EL (cell line): ENCODE results near the gene GINM1.
A peak's percentile ranks its signal among the peaks of the same experiment; 100 is the strongest.

Experiments
- DNase-seq: peaks from one replicate; pipeline ENCODE4 v3.0.0-alpha.2; 2016

The GINM1 gene, protein sequence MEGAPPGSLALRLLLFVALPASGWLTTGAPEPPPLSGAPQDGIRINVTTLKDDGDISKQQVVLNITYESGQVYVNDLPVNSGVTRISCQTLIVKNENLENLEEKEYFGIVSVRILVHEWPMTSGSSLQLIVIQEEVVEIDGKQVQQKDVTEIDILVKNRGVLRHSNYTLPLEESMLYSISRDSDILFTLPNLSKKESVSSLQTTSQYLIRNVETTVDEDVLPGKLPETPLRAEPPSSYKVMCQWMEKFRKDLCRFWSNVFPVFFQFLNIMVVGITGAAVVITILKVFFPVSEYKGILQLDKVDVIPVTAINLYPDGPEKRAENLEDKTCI

DNA sequence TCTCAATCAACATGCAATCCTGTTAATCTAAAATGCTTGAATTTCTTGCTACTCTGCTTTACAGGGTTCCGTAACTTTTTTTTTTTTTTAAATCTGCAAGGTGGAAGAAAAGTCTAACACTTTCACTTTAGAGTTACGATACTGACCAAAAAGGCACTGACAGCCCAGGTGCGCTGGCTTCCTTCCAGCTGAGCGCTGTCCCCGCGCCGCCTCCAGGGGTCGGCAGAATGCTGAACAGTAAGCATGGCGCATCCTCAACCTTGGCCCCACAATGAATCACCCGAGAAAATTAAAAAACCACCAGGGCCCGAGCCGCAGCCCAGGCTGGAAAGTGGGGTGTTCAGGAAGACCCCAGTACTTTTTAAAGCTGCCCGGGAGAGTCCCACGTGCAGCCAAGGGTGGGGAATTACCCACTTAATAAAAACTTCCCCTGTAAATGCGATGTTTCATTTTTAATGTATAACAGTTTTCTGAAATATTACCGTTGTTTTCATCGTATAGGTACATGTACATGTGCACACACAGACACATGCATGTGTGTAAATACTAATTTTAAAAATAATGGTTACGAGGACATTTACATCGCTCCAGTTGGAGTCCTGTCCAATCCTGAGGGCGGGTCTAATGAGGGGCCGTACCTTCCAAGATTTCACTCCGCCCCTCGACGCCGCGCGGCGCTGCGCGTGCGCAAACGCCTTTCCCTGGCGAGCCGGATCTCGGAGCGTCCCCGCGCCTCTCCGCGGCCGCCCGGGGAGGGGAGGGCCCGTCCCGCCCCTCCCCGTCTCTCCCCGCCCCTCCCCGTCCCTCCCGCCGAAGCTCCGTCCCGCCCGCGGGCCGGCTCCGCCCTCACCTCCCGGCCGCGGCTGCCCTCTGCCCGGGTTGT is at the start of gene GINM1:
Gene GINM1, plus strand, starts transcription at position 849 of the 883 bp plus-strand sequence. CDS start 40 bp downstream, outside the sequence.
- DNase-seq: peak; percentile 94

DNA sequence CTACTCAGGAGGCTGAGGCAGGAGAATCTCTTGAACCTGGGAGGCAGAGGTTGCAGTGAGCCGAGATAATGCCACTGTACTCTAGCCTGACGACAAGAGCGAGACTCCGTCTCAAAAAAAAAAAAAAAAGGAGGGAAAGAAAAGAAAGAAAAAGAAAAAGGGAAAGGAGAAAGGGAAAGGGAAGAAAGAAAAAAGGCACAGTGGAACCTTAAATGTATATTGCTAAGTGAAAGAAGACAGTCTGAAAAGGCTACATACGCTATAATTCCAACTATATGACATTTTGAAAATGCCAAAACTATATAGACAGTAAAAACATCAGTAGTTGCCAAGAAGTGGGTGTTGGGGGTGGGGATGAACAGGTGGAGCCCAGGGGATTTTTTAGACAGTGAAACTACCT is 36.5 kb upstream of the GINM1 start:
- no peak for DNase-seq

DNA sequence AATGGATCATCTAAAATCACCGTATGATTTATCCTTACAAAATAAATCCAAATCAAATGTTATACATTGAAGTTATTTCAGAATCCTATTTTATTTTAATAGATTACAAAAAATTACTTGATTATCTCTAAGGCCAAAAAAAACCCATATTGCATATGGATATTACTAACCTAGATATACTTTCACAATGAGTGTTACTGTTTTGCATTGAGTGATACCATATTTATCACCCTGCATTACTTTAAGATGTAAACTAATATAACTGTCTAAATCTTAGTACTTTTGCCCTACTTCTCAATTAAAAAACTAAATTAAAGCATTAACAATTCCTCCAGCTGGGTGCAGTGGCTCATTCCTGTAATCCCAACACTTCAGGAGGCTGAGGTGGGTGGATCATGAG is 31.4 kb upstream of the GINM1 start:
- DNase-seq: no peak

DNA sequence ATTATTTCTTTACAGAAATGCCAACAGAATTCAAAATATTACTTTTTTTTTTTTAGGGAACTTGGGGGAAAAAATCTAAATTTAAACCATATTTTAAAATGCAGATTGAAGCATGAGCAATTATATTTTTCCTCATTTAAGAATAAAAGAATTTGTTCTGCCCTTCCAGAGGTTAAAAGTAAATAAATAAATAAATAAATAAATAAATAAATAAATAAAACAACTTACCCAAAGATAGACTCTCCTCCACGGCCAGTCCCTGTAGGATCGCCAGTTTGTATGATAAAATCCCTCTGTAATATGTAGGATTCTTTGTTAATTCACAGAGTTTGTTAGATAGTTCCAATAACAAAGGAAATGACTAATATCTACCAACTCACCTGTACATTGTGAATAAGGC is 25.0 kb upstream of the GINM1 start:
- DNase-seq: no peak

- DNase-seq: no peak
Measured at GRCh38 chr6:149544646-149545257, 21.4 kb upstream of the GINM1 start.

DNA sequence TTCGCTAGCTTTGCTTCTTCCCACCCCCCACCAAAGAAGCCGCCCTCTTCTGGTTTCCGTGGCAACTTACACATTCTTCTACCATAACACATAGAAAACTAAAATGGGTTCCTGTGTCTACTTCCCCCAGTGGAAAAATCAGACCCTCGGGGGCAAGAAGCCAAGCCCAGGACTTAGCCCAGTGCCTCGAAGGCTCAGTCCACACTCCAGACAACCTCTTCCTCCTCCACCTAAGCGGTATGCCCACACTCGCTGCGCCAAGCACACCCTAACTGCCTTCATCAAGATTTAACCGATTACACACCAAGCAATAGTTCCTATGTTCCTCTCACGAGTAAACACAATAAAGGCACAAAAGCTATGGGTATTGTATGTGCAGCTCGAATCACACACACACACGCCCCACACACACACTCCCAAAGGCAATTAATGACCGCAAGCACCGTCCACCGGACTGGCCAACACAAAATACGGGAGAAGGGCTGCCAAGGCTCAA is 20.9 kb upstream of the GINM1 start:
- peak; percentile 67 for DNase-seq

DNA sequence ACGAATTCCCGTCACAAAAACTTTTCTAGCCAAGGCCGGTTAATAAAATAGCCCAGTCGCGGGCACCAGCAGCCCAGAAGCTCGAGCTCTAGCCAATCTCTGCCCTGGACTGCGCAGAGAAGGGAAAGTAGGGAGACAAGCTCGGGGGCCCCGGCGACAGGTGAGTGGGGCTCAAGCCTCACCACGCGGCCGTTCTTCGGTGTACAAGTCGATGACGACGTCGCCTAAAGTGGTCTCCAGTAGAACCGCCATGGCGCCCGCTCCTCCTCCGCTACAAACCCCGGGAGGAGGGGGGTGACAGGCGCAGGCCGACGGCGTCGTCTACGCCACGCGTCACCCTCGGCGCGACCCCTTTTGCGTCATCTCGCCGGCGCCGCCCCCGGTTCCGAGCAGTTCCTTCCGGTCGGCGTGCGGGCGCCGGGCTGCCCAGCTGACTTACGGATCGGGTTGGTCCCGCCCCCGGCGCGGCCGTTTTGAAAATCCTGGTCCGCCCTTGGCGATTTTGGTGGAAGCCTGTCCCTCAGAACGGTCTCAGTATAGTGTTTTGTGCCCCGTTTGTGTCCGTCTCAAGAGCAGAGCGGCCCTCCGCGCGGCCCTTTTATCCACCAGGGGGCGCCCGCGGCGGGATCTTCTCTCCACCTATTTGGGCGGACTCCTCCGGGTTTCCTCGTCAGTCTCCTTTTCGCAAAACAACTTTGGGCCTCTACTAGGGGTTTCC is 20.3 kb upstream of the GINM1 start, which contains the start of gene PPIL4:
Gene PPIL4, minus strand, starts transcription at position 290 of the 718 bp plus-strand sequence. Its CDS starts 38 bp downstream, at position 252.
- DNase-seq: peak; percentile 95

- no peak for DNase-seq
Measured at GRCh38 chr6:149551920-149552319, 14.3 kb upstream of the GINM1 start.

DNA sequence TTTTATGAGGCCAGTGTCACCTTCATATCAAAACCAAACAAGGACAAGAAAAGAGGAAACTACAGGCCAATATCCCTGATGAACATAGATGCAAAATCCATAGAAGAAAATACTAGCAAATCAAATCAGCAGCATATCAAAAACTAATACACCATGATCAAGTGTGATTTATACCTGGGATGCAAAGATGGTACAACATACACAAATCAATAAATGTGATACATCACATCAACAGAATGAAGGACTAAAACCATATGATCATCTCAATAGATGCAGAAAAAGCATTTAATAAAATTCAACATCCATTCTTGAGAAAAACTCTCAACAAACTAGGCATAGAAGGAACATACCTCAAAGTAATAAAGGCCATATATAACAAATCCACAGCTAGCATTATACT is 8.1 kb upstream of the GINM1 start:
- no peak for DNase-seq

- DNase-seq: no peak
Measured at GRCh38 chr6:149559389-149559788, 6.8 kb upstream of the GINM1 start.

DNA sequence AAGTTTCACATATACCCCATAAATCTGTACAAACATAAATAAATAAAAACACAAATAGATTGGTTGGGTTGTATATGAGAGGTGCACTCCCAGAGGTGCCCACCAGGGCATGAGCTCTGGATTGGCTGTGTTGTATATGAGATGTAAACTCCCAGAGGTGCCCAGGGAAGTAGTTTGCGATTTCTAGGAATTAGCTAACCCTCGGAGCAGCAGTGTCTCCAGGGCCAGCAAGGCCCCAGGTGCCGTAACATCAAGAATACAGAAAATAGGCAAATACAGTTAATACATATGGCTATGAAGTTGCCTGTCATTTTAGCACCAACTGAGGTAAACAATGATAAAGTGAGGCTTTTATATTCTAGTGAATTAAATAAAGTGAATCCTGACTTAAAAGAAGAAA is 5.4 kb upstream of the GINM1 start:
- peak; percentile 18 for DNase-seq

GRCh38 chr6:149563203-149563927 is 2.8 kb upstream of the GINM1 start:
- DNase-seq: peak; percentile 86

DNA sequence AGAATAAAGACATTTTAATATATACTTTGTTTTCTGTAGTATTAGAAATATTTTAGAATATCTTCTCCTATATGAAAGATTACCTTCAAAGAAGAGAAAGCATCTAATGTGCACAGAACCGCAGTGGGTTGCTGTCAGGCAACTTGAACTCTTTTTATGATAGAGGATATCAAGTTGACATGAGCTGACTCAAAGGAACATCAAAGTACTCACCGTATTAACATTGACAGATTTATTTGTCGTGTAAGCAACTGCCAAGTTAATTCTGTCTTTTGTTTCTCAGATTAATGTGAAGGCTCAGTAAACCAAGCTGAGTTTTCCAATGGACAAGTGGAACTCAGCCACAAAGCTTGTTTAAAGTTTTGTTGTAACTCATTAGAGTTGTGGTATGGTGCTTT is 2.2 kb upstream of the GINM1 start:
- DNase-seq: no peak

GRCh38 chr6:149566410-149567193 is 427 bp downstream of the GINM1 start:
- peak; percentile 43 for DNase-seq

- DNase-seq: no peak
Measured at GRCh38 chr6:149567194-149567586, 1.0 kb downstream of the GINM1 start.

- no peak for DNase-seq
Measured at GRCh38 chr6:149567945-149568585, 1.9 kb downstream of the GINM1 start.

- DNase-seq: no peak
Measured at GRCh38 chr6:149580880-149581279, 14.7 kb downstream of the GINM1 start.

DNA sequence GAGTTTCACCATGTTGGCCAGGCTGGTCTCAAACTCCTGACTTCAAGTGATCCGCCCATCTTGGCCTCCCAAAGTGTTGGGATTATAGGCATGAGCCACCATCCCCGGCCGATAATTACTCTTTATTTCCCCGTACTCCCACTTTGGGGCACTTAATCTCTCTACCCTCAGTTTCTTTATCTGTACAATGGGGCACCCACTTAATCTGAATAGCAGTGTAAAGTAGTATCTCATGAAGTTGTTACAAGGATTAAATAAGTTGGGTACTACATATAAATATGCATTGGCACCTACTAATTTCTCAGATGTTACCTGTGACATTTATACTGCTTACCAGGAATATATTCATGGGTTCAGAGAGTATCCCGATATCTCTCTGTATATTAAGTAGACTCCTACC is 15.2 kb downstream of the GINM1 start:
- DNase-seq: no peak

GRCh38 chr6:149586149-149586548 is 20.0 kb downstream of the GINM1 start:
- DNase-seq: no peak

DNA sequence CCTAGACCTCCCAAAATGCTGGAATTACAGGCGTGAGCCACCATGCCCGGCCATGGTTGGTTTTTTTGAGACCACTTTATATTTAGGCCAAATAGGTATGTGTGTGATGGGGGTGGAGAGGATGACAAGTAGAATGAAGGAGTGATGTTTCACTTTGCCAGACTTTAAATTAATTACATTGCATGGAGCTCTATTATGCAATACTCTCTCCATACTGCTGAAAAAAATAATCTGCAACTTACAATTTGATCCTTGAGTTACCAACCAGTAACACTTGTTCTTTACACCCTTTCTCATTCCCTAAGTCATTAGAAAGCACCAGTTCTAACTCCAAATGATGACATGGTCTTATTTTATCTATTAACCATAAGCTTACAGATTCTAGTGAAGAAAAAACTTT is 26.8 kb downstream of the GINM1 start:
- no peak for DNase-seq

- DNase-seq: no peak
Measured at GRCh38 chr6:149593408-149593807, 27.2 kb downstream of the GINM1 start.
